Right cardiac atrium (tissue), 5 donors: ENCODE measurements around the gene MAD1L1. TPM values are rescaled to one million over a fixed set of nuclear protein-coding genes. Genes with fewer than 3 reads are reported as not detected.
A peak's percentile ranks its signal among the peaks of the same experiment; 100 is the strongest.

Experiments used
- ATAC-seq, 2 donors: fragments of 200-7000 bp; cut with Tn5 transposase; one replicate each; pipeline versions ENCODE4 v1.8.0 to v1.9.1; 2020; ENCODE audit warnings: moderate library complexity in 2 of 2, mild to moderate bottlenecking in 1 of 2
- DNase-seq, 3 donors: peaks; one replicate each; pipeline ENCODE4 v3.0.0-alpha.2; 2020
- H3K27ac ChIP-seq: one replicate; pipeline ENCODE4 v1.5.1; 2013; ENCODE audit warnings: mild to moderate bottlenecking, low read length, control low read depth, moderate library complexity
- H3K27me3 ChIP-seq: one replicate; pipeline ENCODE4 v1.6.1; 2013; ENCODE audit not compliant: control insufficient read depth, insufficient read depth
- H3K4me1 ChIP-seq: one replicate; pipeline ENCODE4 v1.6.1; 2013; ENCODE audit warnings: low read length; ENCODE audit not compliant: control insufficient read depth, insufficient read depth
- H3K4me3 ChIP-seq: one replicate; pipeline ENCODE4 v1.5.1; 2013; ENCODE audit warnings: low read length, control low read depth
- H3K9me3 ChIP-seq: one replicate; pipeline ENCODE4 v1.6.1; 2013; ENCODE audit warnings: low read length; ENCODE audit not compliant: control insufficient read depth
- WGBS: extraction: QIAGEN DNeasy Blood & Tissue Kit; methylation state at CpG from one replicate; pipeline ENCODE4 v1.1.7; 2013; 5-methylcytosine and 5-hydroxymethylcytosine counted together
- intact Hi-C, 4 donors: fragments of 100-400 bp; cut with DNase I; formaldehyde crosslinking; loops; one replicate each; pipeline versions ENCODE4 v1.11.0 to v1.14.0; 2022 to 2023
- polyA plus RNA-seq: library from polyadenylated mRNA; stranded (reverse); fragments of 200-250 nt; gene quantifications from one replicate; pipeline ENCODE4 v1.2.3, GENCODE V29; 2013
- total RNA-seq, 4 donors: library from RNA; stranded (reverse); fragmentation: NEBNext Ultra II Directional; extraction: Animal tissue kit (Norgen Biotek cat#: 25700); gene quantifications; one replicate each; pipeline ENCODE4 v1.2.1, GENCODE V29; 2021
- donor health status: healthy with polysubstance abuse.
- donor health status: DM: no; HTN: yes; CAD: no.
- donor health status: DM: no; HTN: no; CAD: no.
- donor health status: DM: no; HTN: yes; CAD: no; lungs with severe emphysema.
- donor health status: DM: yes; HTN: yes; CAD: no.

Gene MAD1L1
- total and polyA plus RNA-seq, 5 donors, result 15.3 to 41.0 (median 33.7) TPM

DNA sequence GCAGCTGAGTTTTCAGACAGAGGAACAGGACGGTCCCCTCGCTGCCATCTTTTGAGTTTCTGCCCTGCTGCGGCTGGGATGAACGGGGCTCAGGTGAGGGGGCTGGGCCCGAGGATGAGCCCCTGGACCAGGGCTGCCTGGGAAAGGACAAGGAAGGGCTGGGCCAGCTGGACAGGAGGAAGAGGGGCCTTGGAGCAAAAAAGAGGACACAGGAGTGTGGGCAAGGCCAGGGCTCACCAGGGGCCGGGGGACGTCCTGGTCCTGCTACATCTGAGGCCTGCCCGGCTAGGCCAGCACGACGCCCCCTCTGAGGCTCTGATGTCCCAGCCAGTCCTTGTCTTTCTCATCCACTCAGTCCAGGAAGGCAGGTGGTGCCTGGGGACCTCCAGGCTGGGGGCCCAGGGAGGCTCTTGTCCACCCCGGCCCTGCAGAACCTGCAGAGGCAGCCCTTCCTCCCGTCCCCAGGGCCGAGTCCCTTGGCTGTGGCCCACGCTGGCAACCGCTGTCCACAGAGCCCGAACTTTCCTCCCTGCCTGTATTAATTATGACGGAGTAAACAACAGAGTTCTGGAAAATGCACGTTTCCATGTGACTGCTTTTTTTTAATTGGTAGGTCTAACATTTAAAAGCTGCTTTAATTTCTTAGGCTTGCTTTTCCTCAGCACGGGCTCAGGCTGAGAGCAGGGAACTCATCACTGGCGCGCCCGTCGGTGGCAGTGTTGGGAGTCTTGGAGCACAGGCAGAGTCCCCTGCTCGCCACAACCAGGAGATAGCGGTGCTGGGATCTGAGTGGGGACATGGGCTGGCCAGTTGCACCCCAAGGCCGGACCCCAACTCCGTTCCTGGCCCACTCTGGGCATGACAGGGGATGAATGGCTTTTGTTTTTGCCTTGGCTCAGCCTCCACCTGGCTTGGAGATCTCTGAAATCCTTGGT is 375.0 kb downstream of the MAD1L1 start:
- WGBS, result 90% methylated on average over 27 of the region's 27 CpGs
- no peaks in the 10 kb centered on the region for H3K27me3 ChIP-seq
- H3K4me1 ChIP-seq, result no peaks in the 10 kb centered on the region
- no peak overlapping the region for H3K27ac ChIP-seq
- DNase-seq (peak; percentile 11 to 48 (median 45)), ATAC-seq (no peak)
- intact Hi-C loops, result no loop called here
- no peaks in the 10 kb centered on the region for H3K9me3 ChIP-seq
- H3K4me3 ChIP-seq, result no peak overlapping the region

DNA sequence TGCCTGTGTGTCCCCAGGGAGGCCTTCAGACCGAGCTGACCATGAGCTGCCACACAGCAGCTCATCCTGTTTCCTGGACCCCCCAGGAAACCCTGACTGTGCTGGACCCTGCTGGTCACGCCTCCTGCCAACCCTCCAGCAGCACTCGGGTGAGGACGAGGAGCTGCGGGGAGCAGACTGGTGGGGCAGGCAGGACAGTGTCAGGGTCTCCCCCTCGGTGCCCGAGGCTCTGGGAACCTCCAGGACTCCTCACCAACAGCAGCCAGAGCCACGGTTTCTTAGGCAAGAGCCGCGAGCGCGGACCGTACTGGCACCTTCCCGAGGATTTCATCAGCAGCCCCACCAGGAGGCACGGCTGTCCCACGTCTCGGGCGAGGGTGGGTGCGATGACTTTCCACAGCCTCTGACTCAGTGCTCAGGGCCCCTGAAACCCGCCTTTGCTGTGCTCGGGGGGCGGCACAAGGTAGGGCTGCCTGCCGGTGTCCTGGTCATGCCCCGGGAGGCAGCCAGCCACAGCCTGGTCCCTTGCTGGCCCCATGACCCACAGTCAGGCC is 375.8 kb downstream of the MAD1L1 start:
- Histone ChIP-seq H3K4me3 (no peak overlapping the region), H3K9me3 (no peaks in the 10 kb centered on the region), H3K27ac (no peak overlapping the region), H3K27me3 (no peaks in the 10 kb centered on the region), H3K4me1 (no peaks in the 10 kb centered on the region)
- WGBS, result 89% methylated on average over 24 of the region's 24 CpGs
- DNase-seq (peak; percentile 18 to 52 (median 42)), ATAC-seq (no peak)
- intact Hi-C loops, result no loop called here

DNA sequence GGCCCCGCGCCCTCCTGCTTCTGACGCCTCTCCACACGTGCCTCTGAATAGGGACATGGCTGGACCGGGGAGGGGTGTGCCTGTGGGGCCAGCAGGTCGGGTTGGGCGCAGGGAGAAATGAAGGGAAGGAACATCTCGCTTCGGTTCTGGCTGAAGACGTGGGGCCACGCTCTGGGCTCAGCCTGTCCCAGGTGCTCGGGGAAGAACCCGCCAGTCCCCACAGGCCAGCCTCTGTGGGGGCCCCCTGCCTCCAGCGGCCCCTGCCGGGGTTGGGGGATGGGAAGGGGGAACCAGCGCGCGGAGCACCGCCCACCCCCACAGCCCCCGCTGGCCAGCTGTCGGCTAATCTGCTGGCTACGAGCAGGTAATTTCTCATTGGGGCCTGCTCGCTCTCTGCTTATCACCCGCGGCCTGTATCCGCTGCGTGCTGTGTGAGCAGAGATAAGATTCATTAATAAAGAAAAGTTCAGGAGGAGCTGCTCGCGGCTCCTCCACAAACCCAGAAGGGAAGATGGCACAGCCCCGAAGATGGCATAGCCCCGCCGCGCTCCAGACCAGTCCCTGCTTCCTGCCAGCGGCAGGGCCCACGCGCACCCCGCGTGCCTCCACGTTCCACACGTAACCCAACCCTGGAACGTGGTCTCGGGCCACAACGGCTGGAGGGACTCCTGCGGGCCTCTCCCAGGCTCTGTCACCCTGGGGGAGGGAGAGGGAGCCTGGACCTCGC is 376.4 kb downstream of the MAD1L1 start:
- no peak overlapping the region for H3K27ac ChIP-seq
- DNase-seq, result peak; percentile 10 to 53 (median 36)
- intact Hi-C loops, result no loop called here
- no peaks in the 10 kb centered on the region for H3K9me3 ChIP-seq
- peak in 1 of 2 donors; percentile 3 for ATAC-seq
- 72% methylated on average over 45 of the region's 45 CpGs for WGBS
- H3K4me3 ChIP-seq, result no peak overlapping the region
- no peaks in the 10 kb centered on the region for H3K27me3 ChIP-seq
- no peaks in the 10 kb centered on the region for H3K4me1 ChIP-seq

DNA sequence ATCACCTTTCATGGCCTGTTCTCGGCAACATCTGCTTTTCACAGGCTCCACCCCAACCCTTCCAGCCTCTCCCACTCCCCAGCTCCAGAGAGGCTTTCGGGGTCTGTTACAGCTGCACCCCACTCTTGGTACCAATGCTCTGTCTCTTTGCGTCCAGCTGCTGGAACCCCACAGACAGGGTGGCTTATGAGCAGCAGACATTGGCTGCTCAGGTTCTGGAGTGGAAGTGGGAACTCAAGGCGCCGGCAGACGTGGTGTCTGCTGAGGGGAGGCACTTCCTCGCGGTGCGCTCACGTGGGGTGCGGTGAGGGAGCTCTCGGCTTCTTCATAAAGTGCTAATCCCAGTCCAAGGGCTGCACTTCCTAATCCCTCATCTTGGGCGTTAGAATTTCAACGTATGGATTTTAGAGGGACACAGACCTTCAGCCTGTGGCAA is 377.0 kb downstream of the MAD1L1 start:
- ATAC-seq (no peak), DNase-seq (peak in 2 of 3 donors; percentile 2 to 15)
- Histone ChIP-seq H3K27me3 (no peaks in the 10 kb centered on the region), H3K4me1 (no peaks in the 10 kb centered on the region), H3K4me3 (no peak overlapping the region), H3K27ac (no peak overlapping the region), H3K9me3 (no peaks in the 10 kb centered on the region)
- 87% methylated on average over 14 of the region's 14 CpGs for WGBS
- intact Hi-C loops, result no loop called here

DNA sequence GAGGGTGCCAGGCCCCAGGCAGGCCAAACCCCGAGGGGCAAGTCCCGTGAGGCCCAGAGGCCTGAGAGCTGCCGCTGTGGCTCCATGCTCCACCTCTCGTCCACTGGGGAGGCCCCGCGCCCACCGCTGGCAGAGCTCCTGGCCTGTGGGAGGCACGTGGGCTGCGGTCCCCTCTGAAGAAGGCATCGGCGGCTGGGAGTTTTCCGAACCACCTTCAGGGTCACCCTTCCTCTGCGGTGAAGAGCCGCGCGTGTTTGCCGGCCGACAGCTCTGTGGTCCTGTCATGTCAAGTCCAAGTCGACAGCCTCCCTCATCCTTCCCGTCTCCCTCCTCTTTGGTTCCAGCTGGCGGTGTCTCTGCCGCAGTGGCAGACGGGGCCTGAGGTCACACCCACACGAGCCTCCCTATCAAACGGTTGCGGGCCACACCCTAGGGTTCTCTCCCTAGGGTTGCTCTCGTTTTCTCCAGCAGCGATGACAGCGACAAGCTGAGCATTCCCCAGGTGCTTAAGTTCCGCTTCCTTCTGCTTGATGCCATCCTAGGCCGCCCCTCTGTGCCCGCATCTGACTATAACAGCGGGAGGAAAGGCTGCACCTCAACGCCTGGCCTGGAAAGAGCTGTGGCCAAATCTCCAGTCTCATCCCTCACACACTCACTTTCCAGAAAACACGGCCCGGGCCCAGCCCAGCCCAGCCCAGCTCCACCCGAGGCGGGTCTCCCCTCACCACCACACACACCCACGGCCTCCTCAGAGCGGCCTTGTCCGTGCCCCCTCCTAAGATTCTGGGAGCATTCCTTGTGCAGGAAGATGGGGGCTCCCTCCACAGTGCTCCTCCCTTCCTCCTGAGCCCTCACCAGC is 377.6 kb downstream of the MAD1L1 start:
- ATAC-seq, result no peak
- WGBS, result 91% methylated on average over 41 of the region's 41 CpGs

DNA sequence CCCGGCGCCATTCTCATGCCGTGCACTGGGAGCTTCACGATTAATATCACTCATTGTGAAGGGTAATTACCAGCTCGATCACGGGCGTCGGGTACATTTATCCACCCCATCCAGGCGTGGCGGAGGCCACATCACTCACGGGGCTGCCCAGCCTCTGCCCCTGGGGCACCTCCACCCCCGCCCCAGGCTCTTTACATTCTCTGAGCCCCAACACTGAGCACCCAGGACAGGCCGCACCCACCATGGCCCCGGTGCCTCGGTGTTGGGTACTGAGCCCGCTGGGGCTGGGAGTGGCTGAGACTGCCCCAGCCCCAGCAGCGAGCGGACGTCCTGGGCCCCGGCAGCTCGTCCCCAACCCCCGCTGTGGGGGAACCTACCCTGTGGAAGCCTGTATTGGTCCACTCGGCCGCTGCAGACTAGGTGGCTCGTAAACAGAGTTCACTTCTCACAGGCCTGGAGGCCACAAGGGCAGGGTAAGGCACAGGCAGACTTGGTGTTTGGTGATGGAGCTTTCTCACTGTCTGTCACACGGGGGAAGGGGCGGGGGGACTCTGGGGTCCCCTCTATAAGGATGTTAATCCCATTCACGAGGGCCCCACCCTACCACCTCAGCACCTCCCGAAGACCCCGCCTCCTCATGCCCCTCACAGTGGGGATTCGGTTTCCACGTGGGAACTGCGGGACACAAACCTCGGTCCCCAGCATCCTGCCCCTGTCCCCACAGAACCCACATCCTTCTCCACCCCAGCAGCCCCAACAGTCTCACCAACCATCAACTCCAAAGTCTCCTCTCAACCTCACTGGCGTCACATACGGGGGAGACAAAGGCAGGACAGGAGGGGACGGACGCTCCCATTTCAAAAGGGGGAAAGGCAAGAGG is 378.5 kb downstream of the MAD1L1 start:
- intact Hi-C loops, result no loop called here
- H3K9me3 ChIP-seq, result no peaks in the 10 kb centered on the region
- no peaks in the 10 kb centered on the region for H3K27me3 ChIP-seq
- no peak overlapping the region for H3K4me3 ChIP-seq
- no peak for ATAC-seq
- H3K4me1 ChIP-seq, result no peaks in the 10 kb centered on the region
- no peak overlapping the region for H3K27ac ChIP-seq
- peak; percentile 12 to 49 (median 42) for DNase-seq
- 92% methylated on average over 38 of the region's 38 CpGs for WGBS

More for the DNA sequence above, 377.6 kb downstream of the MAD1L1 start:
- intact Hi-C loops, result no loop called here
- no peaks in the 10 kb centered on the region for H3K27me3 ChIP-seq
- no peak overlapping the region for H3K4me3 ChIP-seq
- no peaks in the 10 kb centered on the region for H3K4me1 ChIP-seq
- no peaks in the 10 kb centered on the region for H3K9me3 ChIP-seq
- H3K27ac ChIP-seq, result no peak overlapping the region
- DNase-seq, result peak; percentile 9 to 51 (median 29)

DNA sequence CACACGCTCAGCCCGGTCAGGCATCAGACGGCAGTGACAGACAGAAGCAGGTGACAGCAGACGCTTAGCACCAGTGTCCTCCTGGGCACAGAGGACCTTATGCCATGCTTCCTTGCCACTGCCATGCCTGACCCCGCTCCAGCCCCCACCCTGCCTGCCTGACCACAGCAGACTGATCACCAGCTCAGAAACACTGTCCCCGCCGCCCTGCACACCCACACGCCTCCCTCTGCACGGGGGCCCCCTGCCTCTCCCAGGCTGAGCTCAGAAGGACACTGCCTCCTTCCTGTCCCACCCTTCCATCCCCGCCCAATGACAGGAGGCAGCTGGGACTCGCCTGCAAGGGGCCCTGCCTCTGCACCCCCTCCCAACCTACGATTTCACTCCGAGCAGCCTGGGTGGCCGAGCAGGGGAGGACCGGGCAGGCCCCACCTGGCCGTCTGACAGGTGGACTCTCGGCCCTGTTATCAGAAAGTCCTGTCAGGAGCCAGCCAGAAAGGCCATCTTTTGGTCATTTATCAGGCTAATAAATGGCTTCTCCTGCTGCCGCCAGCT is 379.2 kb downstream of the MAD1L1 start:
- Histone ChIP-seq H3K9me3 (no peaks in the 10 kb centered on the region), H3K4me1 (no peaks in the 10 kb centered on the region), H3K4me3 (no peak overlapping the region), H3K27me3 (no peaks in the 10 kb centered on the region), H3K27ac (no peak overlapping the region)
- WGBS, result 83% methylated on average over 18 of the region's 18 CpGs
- peak in 2 of 3 donors; percentile 27 to 43 for DNase-seq
- no peak for ATAC-seq
- intact Hi-C loops, result no loop called here

DNA sequence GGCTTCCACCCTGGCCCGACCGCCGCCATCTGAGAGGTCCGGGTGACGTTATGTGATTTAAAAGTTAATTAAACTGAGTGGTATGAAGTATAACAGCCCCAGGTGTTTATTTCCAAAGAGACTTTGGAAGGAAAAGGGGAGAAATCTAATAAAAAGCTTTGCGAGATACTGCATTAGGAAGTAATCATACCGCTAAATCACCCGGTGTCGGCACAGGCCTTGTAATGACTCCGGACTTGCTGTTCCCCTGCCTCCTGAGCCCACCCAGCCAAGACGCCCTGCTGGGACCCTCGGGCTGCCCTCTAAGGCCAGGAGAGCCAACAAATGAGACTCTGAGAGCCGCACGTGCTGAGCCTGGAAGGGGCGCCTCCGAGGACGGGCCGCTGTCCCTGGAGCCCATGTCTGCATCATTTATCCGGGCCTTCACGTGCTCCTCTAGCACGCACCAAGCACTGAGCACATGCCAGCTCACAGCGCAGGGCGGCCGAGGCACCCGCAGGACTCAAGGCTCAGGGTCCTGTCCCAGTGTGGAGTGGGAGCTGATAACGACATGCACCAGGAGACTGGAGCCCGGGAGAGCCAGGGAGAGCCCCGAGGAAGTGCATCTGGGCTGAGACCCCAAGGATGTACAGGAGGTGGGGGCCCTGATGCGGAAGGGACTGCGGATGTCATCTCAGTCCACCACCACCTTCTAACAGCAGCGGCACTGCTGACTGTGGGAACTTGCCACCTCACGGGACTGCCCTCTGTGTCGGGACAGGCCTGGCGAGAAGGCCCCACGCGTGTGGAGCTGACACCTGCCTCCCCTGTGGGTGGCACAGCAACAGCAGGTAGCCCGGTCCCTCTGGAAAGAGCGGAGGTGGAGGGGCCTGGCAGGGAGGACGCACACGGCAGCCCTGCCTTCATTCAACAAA is 380.0 kb downstream of the MAD1L1 start:
- no peak for ATAC-seq
- H3K27me3 ChIP-seq, result no peaks in the 10 kb centered on the region
- 92% methylated on average over 40 of the region's 40 CpGs for WGBS

More for the DNA sequence above, 380.0 kb downstream of the MAD1L1 start:
- Histone ChIP-seq H3K9me3 (no peaks in the 10 kb centered on the region), H3K4me1 (no peaks in the 10 kb centered on the region), H3K4me3 (no peak overlapping the region), H3K27ac (no peak overlapping the region)
- intact Hi-C loops, result no loop called here
- peak; percentile 10 to 41 (median 40) for DNase-seq
